GM19193 (cell line): ENCODE data around the gene MAP2.

ENCODE experiments used
- POLR2A ChIP-seq: IDR thresholded peaks from 4 replicates; pipeline ENCODE4 v1.6.1; 2011; ENCODE audit not compliant: insufficient read depth, insufficient read length; ENCODE audit errors: extremely low read depth

Gene MAP2

GRCh38 chr2:209495855-209496585, 72.2 kb downstream of the MAP2 start:
- no peak for TF ChIP-seq POLR2A

DNA sequence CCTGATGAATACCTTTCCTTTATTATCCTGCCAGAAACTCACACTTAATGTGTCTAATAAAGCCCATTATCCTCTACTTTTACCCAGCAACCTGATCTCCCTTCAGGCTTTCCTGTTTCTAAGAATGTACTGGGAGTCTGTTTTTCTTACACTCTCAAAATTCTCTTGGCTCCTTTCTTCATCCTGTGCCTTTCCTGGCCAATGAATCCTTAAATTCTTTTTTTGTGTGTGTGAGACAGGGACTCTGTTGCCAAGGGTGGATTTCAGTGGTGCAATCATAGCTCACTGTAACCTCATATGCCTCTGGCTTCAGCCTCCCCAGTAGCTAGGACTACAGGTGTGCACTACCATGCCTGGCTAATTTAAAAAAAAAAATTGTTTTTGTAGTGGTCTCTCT, 72.7 kb downstream of the MAP2 start:
- no peak for TF ChIP-seq POLR2A

GRCh38 chr2:209498614-209499013, 74.8 kb downstream of the MAP2 start:
- TF ChIP-seq POLR2A = no peak

DNA sequence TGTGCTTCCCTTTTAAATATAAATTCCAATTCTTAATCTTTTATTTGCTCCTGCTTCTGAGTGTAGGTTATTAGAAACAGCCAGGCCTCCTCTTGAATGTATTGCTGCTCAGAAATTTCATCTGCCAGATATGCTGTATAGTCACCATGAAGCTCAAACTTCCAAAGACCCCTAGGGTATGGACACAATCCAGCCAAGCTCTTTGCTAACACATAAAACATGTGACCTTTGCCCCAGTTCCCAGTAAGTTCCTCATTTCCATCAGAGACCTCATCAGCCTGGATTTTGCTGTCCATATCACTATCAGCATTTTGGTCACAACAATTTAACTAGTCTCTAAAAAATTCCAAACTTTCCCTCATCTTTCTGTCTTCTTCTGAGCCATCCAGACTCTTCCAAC, 75.2 kb downstream of the MAP2 start:
- TF ChIP-seq POLR2A = no peak

GRCh38 chr2:209501579-209501978, 77.7 kb downstream of the MAP2 start:
- TF ChIP-seq POLR2A = no peak

DNA sequence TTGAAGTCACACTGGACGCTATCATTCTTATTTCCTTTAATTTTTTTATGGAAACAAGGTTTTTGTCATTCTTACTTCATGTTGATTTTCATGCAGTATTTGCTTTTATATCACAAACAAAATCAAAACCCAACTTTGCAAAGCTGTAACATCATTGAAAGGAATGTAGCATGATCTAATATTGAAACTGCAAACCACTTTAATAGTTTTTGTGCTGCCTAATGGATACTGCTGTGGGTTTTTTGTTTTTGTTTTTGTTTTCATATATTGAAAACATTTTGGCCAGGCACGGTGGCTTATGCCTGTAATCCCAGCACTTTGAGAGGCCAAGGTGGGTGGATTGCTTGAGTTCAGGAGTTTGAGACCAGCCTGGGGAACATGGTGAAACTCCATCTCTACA, 81.6 kb downstream of the MAP2 start:
- no peak for TF ChIP-seq POLR2A

- no peak for TF ChIP-seq POLR2A
These were observed 84.4 kb downstream of the MAP2 start for GRCh38 chr2:209508255-209508654.

- TF ChIP-seq POLR2A = no peak
These were observed 87.8 kb downstream of the MAP2 start for GRCh38 chr2:209511637-209512036.

GRCh38 chr2:209512971-209513370, 89.1 kb downstream of the MAP2 start:
- TF ChIP-seq POLR2A = no peak

- TF ChIP-seq POLR2A = no peak
These were observed 93.6 kb downstream of the MAP2 start for GRCh38 chr2:209517436-209517835.

DNA sequence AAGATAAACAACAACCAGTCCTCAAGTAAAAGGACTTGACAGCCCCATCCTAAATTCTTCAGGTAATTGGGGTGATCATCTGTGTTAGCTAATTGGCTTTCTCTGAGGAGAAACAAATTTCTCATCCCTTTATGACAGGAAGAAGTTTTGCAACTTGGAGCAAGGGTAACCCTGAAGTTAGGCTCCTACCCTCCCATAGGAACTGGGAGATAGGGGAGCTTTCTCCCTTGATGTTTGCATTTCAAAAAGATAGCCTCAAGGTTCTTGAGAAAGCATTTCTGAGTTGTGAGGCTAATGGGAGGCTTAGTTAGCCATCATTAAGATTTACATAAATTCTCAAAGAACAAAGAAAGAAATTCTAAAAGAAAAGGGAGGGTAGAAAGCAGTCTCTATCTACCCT, 95.4 kb downstream of the MAP2 start:
- TF ChIP-seq POLR2A = no peak

GRCh38 chr2:209519906-209520305, 96.1 kb downstream of the MAP2 start:
- no peak for TF ChIP-seq POLR2A

DNA sequence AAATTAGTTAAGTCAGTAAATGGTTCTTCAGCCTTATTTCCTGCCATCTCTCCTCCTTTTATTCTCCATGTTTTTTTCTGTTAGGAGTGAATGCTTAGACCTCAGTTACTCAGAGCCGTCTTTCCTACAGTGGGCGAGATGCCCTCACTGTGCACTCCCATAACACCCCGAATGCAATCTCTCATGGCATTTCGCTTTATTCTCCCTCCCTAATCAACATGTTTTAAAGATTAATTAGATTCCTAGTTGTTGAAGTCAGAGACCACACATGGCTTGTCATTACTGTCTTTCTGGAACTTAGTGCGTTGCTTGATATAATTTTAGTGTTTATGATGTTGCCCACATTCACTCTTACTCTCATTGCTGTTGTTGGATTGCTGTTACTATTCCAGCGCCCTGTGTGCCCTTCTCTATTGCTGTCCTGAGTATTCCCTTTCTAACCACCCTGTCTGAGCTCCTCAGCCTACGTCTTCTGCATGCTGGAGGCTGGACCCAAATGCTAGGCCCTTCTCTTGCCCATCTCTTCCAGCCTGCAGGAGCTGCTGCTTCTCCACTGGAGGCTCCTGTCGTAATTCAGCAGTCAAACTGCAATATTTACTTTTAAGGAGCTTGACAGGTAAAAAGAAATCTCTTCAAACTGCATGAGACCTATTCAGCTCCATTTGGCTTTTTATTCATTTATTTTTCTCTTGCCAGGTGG, 99.3 kb downstream of the MAP2 start:
- no peak for TF ChIP-seq POLR2A

- TF ChIP-seq POLR2A = no peak
These were observed 100.0 kb downstream of the MAP2 start for GRCh38 chr2:209523867-209524266.

DNA sequence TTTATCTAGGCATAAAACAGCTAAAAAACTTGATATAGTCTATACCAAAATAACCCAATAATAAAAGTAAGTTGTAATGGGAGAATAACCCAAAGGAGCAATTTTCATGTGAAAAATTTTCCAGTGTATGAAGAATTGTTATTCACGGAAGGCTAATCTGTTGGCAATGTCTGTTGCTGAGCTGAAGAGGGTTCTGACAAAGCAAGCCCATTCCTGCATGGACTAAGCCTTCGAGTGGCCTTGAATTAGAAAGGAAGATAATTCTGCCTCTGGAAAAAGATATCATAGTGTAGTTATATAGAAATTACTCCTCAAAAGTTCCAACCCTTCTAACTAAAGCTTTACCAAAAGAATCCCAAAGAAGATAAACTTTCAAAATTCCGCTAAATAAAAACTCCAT, 101.5 kb downstream of the MAP2 start:
- no peak for TF ChIP-seq POLR2A

DNA sequence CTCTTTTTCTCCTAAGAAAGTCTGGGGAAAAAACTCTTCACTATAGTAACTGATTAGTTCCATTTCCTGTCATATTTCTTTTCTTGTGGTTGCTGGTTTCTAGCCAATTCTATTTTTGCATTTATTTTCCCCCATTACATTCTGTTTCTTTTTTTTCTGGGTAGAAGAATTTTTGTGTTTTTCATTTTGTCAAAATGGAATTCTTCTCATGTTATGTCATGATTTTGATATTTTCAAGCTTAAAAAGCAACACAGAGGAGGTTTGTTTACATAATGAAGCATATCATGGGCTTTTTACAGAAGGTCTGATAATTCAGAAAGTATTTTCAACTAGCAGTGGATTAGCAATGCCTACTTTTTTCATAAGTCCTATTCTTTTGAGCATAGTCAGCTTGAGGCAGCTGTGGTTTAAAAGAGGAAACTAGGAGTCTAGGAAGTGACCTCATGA, 102.0 kb downstream of the MAP2 start:
- no peak for TF ChIP-seq POLR2A
